Neural cell (in vitro differentiated cells): ENCODE data around the gene EVL. TPM values are rescaled to one million over a fixed set of nuclear protein-coding genes. Genes with fewer than 3 reads are reported as not detected.

Source experiments
- H2AFZ ChIP-seq: fragments of 200-600, 300-800 bp; sonication (generic), shearing (Covaris generic); 2 replicates; pipeline ENCODE4 v1.6.0; 2014; ENCODE audit warnings: low read depth, mild to moderate bottlenecking, antibody characterized with exemption, low read length, moderate library complexity
- H3F3A ChIP-seq: fragments of 200-600 bp; shearing (Covaris generic); 2 replicates; pipeline ENCODE4 v1.6.1; 2016; ENCODE audit warnings: mild to moderate bottlenecking, moderate library complexity, mixed read lengths, antibody characterized with exemption, low read length; ENCODE audit not compliant: insufficient read depth, poor library complexity, severe bottlenecking
- H3K27ac ChIP-seq: fragments of 200-600, 300-800 bp; sonication (generic), shearing (Covaris generic); 2 replicates; pipeline ENCODE4 v1.5.1; 2014; ENCODE audit warnings: mild to moderate bottlenecking, low read length, moderate library complexity
- H3K27me3 ChIP-seq: fragments of 300-800, 200-600 bp; sonication (generic), shearing (Covaris generic); 2 replicates; pipeline ENCODE4 v1.6.0; 2014; ENCODE audit warnings: mild to moderate bottlenecking, low read depth, low read length, moderate library complexity; ENCODE audit not compliant: insufficient read depth
- H3K36me3 ChIP-seq: fragments of 300-800, 200-600 bp; sonication (generic), shearing (Covaris generic); 2 replicates; pipeline ENCODE4 v1.5.1; 2014; ENCODE audit warnings: mild to moderate bottlenecking, antibody characterized with exemption, low read length, moderate library complexity; ENCODE audit not compliant: insufficient read depth
- H3K4me2 ChIP-seq: fragments of 300-800, 200-600 bp; sonication (generic), shearing (Covaris generic); 2 replicates; pipeline ENCODE4 v1.6.0; 2014; ENCODE audit warnings: mild to moderate bottlenecking, low read length
- H3K4me3 ChIP-seq: fragments of 300-800, 200-600 bp; sonication (generic), shearing (Covaris generic); 2 replicates; pipeline ENCODE4 v1.5.1; 2014; ENCODE audit warnings: mild to moderate bottlenecking, low read length, moderate library complexity
- H3K79me2 ChIP-seq: fragments of 200-600 bp; shearing (Covaris generic); replicated peaks from 2 replicates; pipeline ENCODE4 v1.6.0; 2014; ENCODE audit warnings: mild to moderate bottlenecking, low read length, moderate library complexity; ENCODE audit not compliant: insufficient read depth
- H3K9ac ChIP-seq: fragments of 300-800, 200-600 bp; sonication (generic), shearing (Covaris generic); 2 replicates; pipeline ENCODE4 v1.6.1; 2016; ENCODE audit warnings: mild to moderate bottlenecking, low read length, mixed read lengths
- H3K9me2 ChIP-seq: fragments of 200-600 bp; shearing (Covaris generic); 2 replicates; pipeline ENCODE4 v1.6.1; 2016; ENCODE audit warnings: mild to moderate bottlenecking, low read length, mixed read lengths; ENCODE audit not compliant: insufficient read depth
- H3K9me3 ChIP-seq: fragments of 200-600, 300-800 bp; sonication (generic), shearing (Covaris generic); 2 replicates; pipeline ENCODE4 v1.6.1; 2016; ENCODE audit warnings: mild to moderate bottlenecking, mixed run types, low read length, moderate library complexity, mixed read lengths
- H4K20me1 ChIP-seq: fragments of 200-600 bp; shearing (Covaris generic); 2 replicates; pipeline ENCODE4 v1.6.1; 2016; ENCODE audit warnings: mild to moderate bottlenecking, mixed run types; ENCODE audit not compliant: insufficient read depth
- EP300 ChIP-seq: fragments of 450-650 bp; conservative IDR thresholded peaks from 2 replicates; pipeline ENCODE4 v1.6.1; 2014; ENCODE audit warnings: antibody characterized with exemption, mild to moderate bottlenecking, moderate library complexity; ENCODE audit not compliant: poor library complexity, severe bottlenecking
- EZH2 ChIP-seq: fragments of 200-600, 300-800 bp; shearing (Covaris generic), sonication (generic); IDR thresholded peaks from 2 replicates; pipeline ENCODE4 v1.6.1; 2014; ENCODE audit warnings: antibody characterized with exemption, low read length, borderline replicate concordance, mild to moderate bottlenecking; ENCODE audit not compliant: insufficient read depth, poor library complexity, severe bottlenecking
- MXI1 ChIP-seq: fragments of 450-650 bp; conservative IDR thresholded peaks from 2 replicates; pipeline ENCODE4 v1.6.1; 2014; ENCODE audit warnings: antibody characterized with exemption, mild to moderate bottlenecking; ENCODE audit not compliant: poor library complexity, severe bottlenecking
- POLR2AphosphoS5 ChIP-seq: IDR thresholded peaks from 2 replicates; pipeline ENCODE4 v1.6.1; 2012
- RAD21 ChIP-seq: fragments of 450-650 bp; conservative IDR thresholded peaks from 2 replicates; pipeline ENCODE4 v1.6.1; 2014; ENCODE audit warnings: antibody characterized with exemption, mild to moderate bottlenecking, moderate library complexity
- SMC3 ChIP-seq: fragments of 450-650 bp; conservative IDR thresholded peaks from 2 replicates; pipeline ENCODE4 v1.6.1; 2014; ENCODE audit warnings: antibody characterized with exemption, mild to moderate bottlenecking, moderate library complexity; ENCODE audit not compliant: poor library complexity
- TAF1 ChIP-seq: IDR thresholded peaks from 2 replicates; pipeline ENCODE4 v1.6.1; 2012; ENCODE audit warnings: low read depth
- polyA plus RNA-seq: library from polyadenylated mRNA; depleted of rRNA; stranded (reverse); fragments of >200 nt; gene quantifications from 2 replicates; pipeline ENCODE4 v1.2.3, GENCODE V29; 2014
- TF ChIP-seq, protein P1 (sequence below): IDR thresholded peaks from 2 replicates; pipeline ENCODE4 v1.6.1; 2012; ENCODE audit warnings: borderline replicate concordance
- TF ChIP-seq, protein P2 (sequence below): fragments of 450-650 bp; IDR thresholded peaks from 2 replicates; pipeline ENCODE4 v1.5.1; 2014; ENCODE audit warnings: antibody characterized with exemption, mild to moderate bottlenecking, moderate library complexity; ENCODE audit not compliant: poor library complexity, severe bottlenecking

Gene EVL
- polyA plus RNA-seq, 1 donor from 2014 or later: 387 TPM

DNA sequence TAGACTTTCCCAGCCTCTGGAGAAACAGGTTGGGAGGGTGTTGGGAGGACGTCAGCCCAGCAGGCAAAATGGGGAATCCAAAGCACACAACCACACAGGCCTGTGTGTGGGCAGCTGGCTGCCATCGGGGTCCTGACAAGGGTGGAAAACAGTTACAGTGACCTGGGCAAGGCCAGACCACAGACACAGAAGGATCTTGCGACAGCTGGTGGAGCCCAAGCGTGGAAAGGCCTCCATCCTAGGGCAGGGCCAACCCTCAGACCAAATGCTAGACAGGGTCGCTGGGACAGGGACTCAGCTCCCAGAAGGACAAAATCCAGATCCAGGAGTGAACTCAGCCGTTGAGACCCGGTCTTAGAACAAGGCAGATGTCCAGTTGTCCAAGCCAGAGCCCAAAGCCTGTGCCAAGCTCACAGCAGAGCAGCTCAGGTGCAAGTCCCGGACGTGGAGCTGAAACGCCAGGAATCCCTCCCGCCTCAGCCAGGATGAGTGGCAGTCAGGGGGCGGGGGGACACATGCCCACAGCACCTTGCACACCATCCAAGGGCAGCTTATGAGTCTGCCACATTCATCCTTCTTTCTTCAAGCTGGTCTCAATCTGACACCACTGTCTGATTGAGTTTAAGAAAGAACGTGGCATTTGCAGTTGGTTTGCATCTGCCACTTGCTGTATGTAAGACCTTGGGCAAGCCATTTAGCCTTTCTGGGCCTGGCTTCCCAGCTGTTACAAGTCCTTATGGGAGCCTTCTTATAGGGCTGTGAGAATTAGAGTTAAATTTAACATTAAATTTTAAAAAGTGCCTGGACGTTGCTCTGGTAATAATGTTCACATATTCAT lies 56.6 kb downstream of the EVL start:
- Histone ChIP-seq H3K9me3 (no peaks in the 10 kb centered on the region), H3K79me2 (no peaks in the 10 kb centered on the region), H3F3A (no peaks in the 10 kb centered on the region), H4K20me1 (peaks cover 5% of the 10 kb centered on the region), H3K27me3 (no peaks in the 10 kb centered on the region), H2AFZ (no peak overlapping the region), H3K9ac (no peak overlapping the region), H3K4me3 (no peak overlapping the region), H3K36me3 (peaks cover 5% of the 10 kb centered on the region), H3K4me2 (no peak overlapping the region), H3K9me2 (no peaks in the 10 kb centered on the region), H3K27ac (no peak overlapping the region)
- TF ChIP-seq POLR2AphosphoS5 (no peak), RAD21 (no peak), SMC3 (no peak), MXI1 (no peak), TAF1 (no peak), EP300 (no peak), EZH2 (no peak)
- TF ChIP-seq, protein P1, sequence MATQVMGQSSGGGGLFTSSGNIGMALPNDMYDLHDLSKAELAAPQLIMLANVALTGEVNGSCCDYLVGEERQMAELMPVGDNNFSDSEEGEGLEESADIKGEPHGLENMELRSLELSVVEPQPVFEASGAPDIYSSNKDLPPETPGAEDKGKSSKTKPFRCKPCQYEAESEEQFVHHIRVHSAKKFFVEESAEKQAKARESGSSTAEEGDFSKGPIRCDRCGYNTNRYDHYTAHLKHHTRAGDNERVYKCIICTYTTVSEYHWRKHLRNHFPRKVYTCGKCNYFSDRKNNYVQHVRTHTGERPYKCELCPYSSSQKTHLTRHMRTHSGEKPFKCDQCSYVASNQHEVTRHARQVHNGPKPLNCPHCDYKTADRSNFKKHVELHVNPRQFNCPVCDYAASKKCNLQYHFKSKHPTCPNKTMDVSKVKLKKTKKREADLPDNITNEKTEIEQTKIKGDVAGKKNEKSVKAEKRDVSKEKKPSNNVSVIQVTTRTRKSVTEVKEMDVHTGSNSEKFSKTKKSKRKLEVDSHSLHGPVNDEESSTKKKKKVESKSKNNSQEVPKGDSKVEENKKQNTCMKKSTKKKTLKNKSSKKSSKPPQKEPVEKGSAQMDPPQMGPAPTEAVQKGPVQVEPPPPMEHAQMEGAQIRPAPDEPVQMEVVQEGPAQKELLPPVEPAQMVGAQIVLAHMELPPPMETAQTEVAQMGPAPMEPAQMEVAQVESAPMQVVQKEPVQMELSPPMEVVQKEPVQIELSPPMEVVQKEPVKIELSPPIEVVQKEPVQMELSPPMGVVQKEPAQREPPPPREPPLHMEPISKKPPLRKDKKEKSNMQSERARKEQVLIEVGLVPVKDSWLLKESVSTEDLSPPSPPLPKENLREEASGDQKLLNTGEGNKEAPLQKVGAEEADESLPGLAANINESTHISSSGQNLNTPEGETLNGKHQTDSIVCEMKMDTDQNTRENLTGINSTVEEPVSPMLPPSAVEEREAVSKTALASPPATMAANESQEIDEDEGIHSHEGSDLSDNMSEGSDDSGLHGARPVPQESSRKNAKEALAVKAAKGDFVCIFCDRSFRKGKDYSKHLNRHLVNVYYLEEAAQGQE: no peak
- TF ChIP-seq, protein P2, sequence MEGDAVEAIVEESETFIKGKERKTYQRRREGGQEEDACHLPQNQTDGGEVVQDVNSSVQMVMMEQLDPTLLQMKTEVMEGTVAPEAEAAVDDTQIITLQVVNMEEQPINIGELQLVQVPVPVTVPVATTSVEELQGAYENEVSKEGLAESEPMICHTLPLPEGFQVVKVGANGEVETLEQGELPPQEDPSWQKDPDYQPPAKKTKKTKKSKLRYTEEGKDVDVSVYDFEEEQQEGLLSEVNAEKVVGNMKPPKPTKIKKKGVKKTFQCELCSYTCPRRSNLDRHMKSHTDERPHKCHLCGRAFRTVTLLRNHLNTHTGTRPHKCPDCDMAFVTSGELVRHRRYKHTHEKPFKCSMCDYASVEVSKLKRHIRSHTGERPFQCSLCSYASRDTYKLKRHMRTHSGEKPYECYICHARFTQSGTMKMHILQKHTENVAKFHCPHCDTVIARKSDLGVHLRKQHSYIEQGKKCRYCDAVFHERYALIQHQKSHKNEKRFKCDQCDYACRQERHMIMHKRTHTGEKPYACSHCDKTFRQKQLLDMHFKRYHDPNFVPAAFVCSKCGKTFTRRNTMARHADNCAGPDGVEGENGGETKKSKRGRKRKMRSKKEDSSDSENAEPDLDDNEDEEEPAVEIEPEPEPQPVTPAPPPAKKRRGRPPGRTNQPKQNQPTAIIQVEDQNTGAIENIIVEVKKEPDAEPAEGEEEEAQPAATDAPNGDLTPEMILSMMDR: no peak

DNA sequence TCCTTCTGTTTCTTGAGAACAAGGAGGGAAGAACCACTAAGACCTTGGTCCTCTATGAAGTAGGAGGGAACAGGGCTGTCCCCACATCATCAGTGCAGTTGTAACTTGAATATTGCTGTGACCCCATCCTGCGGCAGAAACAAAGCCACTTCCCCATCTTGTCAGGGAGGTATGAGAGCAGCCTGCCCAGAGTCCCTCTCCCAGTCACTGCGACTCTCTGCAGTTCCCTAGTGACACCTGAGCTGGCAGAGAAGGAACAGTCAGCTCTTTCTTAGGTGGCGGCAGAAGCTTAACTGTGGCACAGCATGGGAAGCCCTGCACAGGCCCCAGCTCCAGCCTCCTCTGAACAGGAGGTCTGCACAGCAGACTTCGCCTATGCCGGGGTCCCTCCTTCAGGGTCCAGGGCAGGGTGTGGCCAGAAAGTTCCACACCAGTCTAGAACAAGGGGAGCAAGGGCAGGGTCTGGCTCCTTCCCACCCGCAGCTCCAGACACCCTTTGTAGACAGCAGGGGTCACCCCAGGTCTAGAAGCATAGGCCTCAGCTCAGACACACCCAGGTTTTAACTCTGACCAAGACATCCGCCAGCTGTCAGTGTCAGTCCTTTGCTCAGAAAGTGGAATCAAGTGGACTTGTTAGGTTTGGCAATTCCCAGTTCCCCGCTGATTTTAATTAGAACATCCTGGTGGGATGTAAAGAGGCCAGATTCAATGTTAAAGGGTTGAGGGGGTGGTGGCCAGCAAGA lies 57.4 kb downstream of the EVL start:
- no peak for TF ChIP-seq EZH2
- TF ChIP-seq TAF1: no peak
- TF ChIP-seq RAD21: no peak
- no peak for TF ChIP-seq MXI1
- TF ChIP-seq POLR2AphosphoS5: no peak
- TF ChIP-seq EP300: no peak
- no peak for TF ChIP-seq SMC3
- TF ChIP-seq, protein P2: no peak
- TF ChIP-seq, protein P1: no peak
- Histone ChIP-seq H3K9me3 (no peaks in the 10 kb centered on the region), H3K27ac (no peak overlapping the region), H3K36me3 (peaks cover 13% of the 10 kb centered on the region), H3K9ac (no peak overlapping the region), H3K4me2 (no peak overlapping the region), H4K20me1 (peaks cover 5% of the 10 kb centered on the region), H3K4me3 (no peak overlapping the region), H3K27me3 (no peaks in the 10 kb centered on the region), H3K9me2 (no peaks in the 10 kb centered on the region), H2AFZ (no peak overlapping the region), H3F3A (no peaks in the 10 kb centered on the region), H3K79me2 (no peaks in the 10 kb centered on the region)
